Activated naive CD8-positive, alpha-beta T cell treated with anti-CD3 and anti-CD28 coated beads, Interleukin-2, amount 50 U/mL, for 24 hours (primary cell): Measurements from ENCODE around the gene PCNT.

Source experiments
- ATAC-seq: fragments of 150-1000 bp; cut with Tn5 transposase; one replicate; pipeline ENCODE4 v1.10.0; 2021
- DNase-seq: peaks from one replicate; pipeline ENCODE4 v3.0.0; 2021
- H3K27ac Mint-ChIP-seq: one replicate; pipeline ENCODE4 v1.8.0; 2021; ENCODE audit warnings: mild to moderate bottlenecking, mixed read lengths
- H3K27me3 Mint-ChIP-seq: one replicate; pipeline ENCODE4 v1.8.0; 2021; ENCODE audit warnings: mixed read lengths
- H3K36me3 Mint-ChIP-seq: one replicate; pipeline ENCODE4 v1.8.0; 2021; ENCODE audit warnings: low read depth, mixed read lengths
- H3K4me1 Mint-ChIP-seq: one replicate; pipeline ENCODE4 v1.8.0; 2021; ENCODE audit warnings: mixed read lengths
- H3K4me3 Mint-ChIP-seq: one replicate; pipeline ENCODE4 v1.8.0; 2021; ENCODE audit warnings: mild to moderate bottlenecking, moderate library complexity, mixed read lengths
- H3K9me3 Mint-ChIP-seq: one replicate; pipeline ENCODE4 v1.8.0; 2021; ENCODE audit warnings: mixed read lengths

Gene PCNT

GRCh38 chr21:46323710-46324389 is at the start of gene PCNT, which contains the start of gene C21orf58:
PCNT (plus strand) TSS chr21:46324156; CDS start chr21:46324229, 73 bp downstream.
C21orf58 (minus strand) TSS chr21:46323870; CDS start chr21:46322738, 1,132 bp downstream.
- H3K4me1 Mint-ChIP-seq: peaks cover 39% of the 10 kb centered on the region
- no peaks in the 10 kb centered on the region for H3K9me3 Mint-ChIP-seq
- H3K4me3 Mint-ChIP-seq: peak within 1 kb of the TSS; percentile 93
- H3K27ac Mint-ChIP-seq: peak within 1 kb of the TSS; percentile 96
- H3K27me3 Mint-ChIP-seq: no peaks in the 10 kb centered on the region
- DNase-seq (peak; percentile 97), ATAC-seq (peak; percentile 87)
- peaks cover 40% of the 10 kb centered on the region for H3K36me3 Mint-ChIP-seq

GRCh38 chr21:46274797-46275390 is 49.1 kb upstream of the PCNT start:
- Mint-ChIP-seq H3K36me3 (peaks cover 59% of the 10 kb centered on the region), H3K4me3 (no peak overlapping the region), H3K27me3 (no peaks in the 10 kb centered on the region), H3K9me3 (no peaks in the 10 kb centered on the region), H3K27ac (no peak overlapping the region), H3K4me1 (no peaks in the 10 kb centered on the region)
- ATAC-seq (no peak), DNase-seq (no peak)

- no peak for ATAC-seq
- Mint-ChIP-seq H3K36me3 (peaks cover 31% of the 10 kb centered on the region), H3K4me3 (peak overlapping the region; percentile 96), H3K9me3 (no peaks in the 10 kb centered on the region), H3K4me1 (peaks cover 49% of the 10 kb centered on the region), H3K27me3 (no peaks in the 10 kb centered on the region), H3K27ac (peak overlapping the region; percentile 2)
- no peak for DNase-seq
These were observed 39.8 kb upstream of the PCNT start for GRCh38 chr21:46284077-46284644.

DNA sequence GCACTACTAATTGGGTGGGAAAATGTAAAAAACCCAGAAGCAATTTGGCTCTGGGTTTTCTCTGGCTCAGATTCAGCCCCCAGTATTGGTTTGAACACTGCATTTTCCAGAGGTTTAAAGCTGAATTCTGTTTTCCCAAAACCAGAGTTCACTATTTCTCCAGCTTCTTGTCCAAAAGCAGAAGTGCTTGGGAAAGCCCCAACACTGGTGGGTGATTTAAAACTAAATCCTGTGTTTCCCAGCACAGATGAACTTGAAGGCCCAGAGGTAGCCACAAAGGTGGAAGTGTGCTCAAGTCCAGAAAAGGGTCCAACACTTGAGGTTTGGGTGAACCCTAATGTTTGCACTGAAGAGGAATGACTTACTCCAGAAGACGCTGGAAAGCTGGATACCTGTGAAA is 39.2 kb upstream of the PCNT start:
- ATAC-seq (no peak), DNase-seq (no peak)
- Mint-ChIP-seq H3K4me3 (peak overlapping the region; percentile 96), H3K9me3 (no peaks in the 10 kb centered on the region), H3K27me3 (no peaks in the 10 kb centered on the region), H3K27ac (peak overlapping the region; percentile 87), H3K4me1 (peaks cover 50% of the 10 kb centered on the region), H3K36me3 (peaks cover 30% of the 10 kb centered on the region)

DNA sequence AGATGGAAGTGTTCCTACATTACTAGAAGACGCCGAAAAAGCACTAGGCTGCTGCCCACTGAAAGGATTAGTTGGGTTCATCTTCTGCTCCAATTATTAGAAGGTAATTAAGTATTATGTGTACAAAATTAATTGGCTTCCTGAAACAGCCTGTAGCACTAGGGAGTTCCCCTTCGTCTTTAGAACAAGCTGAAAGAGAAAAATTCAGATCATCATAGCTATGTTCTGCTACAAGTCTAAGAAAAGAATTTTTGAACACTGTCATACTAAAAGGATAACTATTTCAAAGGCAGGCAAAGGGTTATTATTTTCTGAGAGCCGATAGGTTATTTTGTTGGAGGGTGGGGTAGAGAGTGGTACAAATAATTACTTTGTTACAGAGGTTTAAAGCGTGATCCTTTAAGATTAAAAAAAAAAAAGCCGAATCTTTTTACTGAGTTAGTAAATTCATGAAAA is 38.7 kb upstream of the PCNT start, which contains the start of gene MCM3AP:
Gene MCM3AP, minus strand, starts transcription at position 406 of the 456 bp plus-strand sequence. Its CDS starts 325 bp downstream, at position 81.
- H3K4me3 Mint-ChIP-seq: peak within 1 kb of the TSS; percentile 96
- H3K27me3 Mint-ChIP-seq: no peaks in the 10 kb centered on the region
- H3K27ac Mint-ChIP-seq: peak within 1 kb of the TSS; percentile 94
- DNase-seq (no peak), ATAC-seq (no peak)
- H3K36me3 Mint-ChIP-seq: peaks cover 27% of the 10 kb centered on the region
- peaks cover 48% of the 10 kb centered on the region for H3K4me1 Mint-ChIP-seq
- H3K9me3 Mint-ChIP-seq: no peaks in the 10 kb centered on the region

DNA sequence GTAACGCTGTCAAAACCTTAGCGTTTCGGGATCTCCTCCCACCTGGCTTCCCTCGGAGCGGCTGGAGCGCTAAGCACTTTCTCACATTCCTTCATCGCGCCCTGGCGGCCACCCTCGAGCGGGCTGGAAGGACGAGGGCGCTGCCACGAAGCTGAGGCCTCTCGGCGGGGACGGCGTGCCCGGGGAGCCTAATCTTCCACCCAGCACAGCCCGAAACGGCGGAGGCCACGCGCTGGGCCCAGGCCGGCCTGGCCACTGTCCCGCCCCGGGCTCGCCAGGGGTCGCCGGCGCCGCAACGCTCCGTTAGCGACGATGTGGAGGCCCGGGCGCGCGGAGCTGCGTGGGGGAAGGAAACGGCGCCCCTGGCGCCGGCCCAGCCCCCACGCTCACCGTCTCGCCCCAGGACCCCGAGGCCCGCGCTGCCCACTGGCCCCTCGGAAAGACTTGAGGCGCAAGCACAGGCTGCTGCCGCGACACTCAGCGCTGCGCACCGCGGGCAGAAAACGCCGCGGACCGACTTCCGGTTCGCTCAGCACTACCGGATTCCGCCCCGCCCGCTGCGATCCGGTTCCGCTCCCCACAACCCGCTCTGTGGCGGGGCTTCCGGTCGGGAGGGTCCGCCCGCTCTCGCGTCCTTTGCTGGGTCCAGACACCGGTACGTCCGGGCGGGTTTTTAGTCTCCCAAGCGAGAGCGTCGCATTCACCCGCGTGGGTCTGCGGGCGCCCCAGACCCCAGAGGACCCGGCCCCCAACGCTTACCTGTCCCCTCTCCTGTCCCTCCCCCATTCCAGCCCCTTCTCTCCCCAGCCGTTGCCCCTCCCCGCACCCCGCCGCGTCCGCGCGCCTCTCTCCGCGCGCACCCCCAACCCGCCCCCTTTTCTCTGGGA is 38.0 kb upstream of the PCNT start, which contains the start of gene YBEY:
Gene YBEY, plus strand, starts transcription at position 582 of the 887 bp plus-strand sequence. CDS start 572 bp downstream, outside the sequence.
- ATAC-seq (peak; percentile 95), DNase-seq (peak; percentile 91)
- Mint-ChIP-seq H3K36me3 (peaks cover 26% of the 10 kb centered on the region), H3K9me3 (no peaks in the 10 kb centered on the region), H3K27me3 (no peaks in the 10 kb centered on the region), H3K4me3 (peak within 1 kb of the TSS; percentile 96), H3K27ac (peak within 1 kb of the TSS; percentile 94), H3K4me1 (peaks cover 51% of the 10 kb centered on the region)

DNA sequence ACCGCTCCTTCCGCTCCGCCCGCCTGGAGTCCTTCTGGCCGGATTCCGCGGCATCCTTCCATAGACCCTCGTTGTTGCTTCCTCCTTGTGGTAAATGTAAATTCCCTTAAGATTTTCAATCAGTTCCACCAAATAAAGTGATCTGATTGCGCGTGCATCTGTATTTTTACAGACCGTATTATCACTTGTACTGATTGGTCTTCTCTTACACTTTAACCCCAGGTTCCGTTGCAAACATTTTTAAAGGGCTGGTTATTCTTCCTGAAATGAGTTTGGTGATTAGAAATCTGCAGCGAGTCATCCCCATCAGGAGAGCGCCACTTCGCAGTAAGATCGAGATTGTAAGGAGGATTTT is 37.3 kb upstream of the PCNT start:
- Mint-ChIP-seq H3K27ac (peak overlapping the region; percentile 94), H3K9me3 (no peaks in the 10 kb centered on the region), H3K4me3 (peak overlapping the region; percentile 96), H3K36me3 (peaks cover 26% of the 10 kb centered on the region), H3K4me1 (peaks cover 47% of the 10 kb centered on the region), H3K27me3 (no peaks in the 10 kb centered on the region)
- DNase-seq (no peak), ATAC-seq (no peak)

GRCh38 chr21:46287541-46287940 is 36.4 kb upstream of the PCNT start:
- Mint-ChIP-seq H3K27me3 (no peaks in the 10 kb centered on the region), H3K9me3 (no peaks in the 10 kb centered on the region), H3K36me3 (peaks cover 29% of the 10 kb centered on the region), H3K4me1 (peaks cover 42% of the 10 kb centered on the region), H3K4me3 (no peak overlapping the region), H3K27ac (no peak overlapping the region)
- DNase-seq (no peak), ATAC-seq (no peak)

- Mint-ChIP-seq H3K9me3 (no peaks in the 10 kb centered on the region), H3K27ac (no peak overlapping the region), H3K27me3 (no peaks in the 10 kb centered on the region), H3K4me1 (peaks cover 25% of the 10 kb centered on the region), H3K4me3 (no peak overlapping the region), H3K36me3 (peaks cover 16% of the 10 kb centered on the region)
- no peak for DNase-seq
- no peak for ATAC-seq
These were observed 34.2 kb upstream of the PCNT start for GRCh38 chr21:46289655-46290179.

- ATAC-seq: no peak
- H3K36me3 Mint-ChIP-seq: peaks cover 11% of the 10 kb centered on the region
These were observed 32.4 kb upstream of the PCNT start for GRCh38 chr21:46291561-46291960.

GRCh38 chr21:46294647-46295176 is 29.2 kb upstream of the PCNT start:
- DNase-seq (no peak), ATAC-seq (no peak)
- peaks cover 27% of the 10 kb centered on the region for H3K4me1 Mint-ChIP-seq
- H3K9me3 Mint-ChIP-seq: no peaks in the 10 kb centered on the region
- H3K36me3 Mint-ChIP-seq: peaks cover 21% of the 10 kb centered on the region
- H3K27ac Mint-ChIP-seq: no peak overlapping the region
- H3K4me3 Mint-ChIP-seq: no peak overlapping the region
- H3K27me3 Mint-ChIP-seq: peaks cover 4% of the 10 kb centered on the region

More at GRCh38 chr21:46291561-46291960, 32.4 kb upstream of the PCNT start:
- Mint-ChIP-seq H3K27ac (no peak overlapping the region), H3K9me3 (no peaks in the 10 kb centered on the region), H3K27me3 (no peaks in the 10 kb centered on the region), H3K4me1 (peaks cover 30% of the 10 kb centered on the region), H3K4me3 (no peak overlapping the region)
- no peak for DNase-seq

DNA sequence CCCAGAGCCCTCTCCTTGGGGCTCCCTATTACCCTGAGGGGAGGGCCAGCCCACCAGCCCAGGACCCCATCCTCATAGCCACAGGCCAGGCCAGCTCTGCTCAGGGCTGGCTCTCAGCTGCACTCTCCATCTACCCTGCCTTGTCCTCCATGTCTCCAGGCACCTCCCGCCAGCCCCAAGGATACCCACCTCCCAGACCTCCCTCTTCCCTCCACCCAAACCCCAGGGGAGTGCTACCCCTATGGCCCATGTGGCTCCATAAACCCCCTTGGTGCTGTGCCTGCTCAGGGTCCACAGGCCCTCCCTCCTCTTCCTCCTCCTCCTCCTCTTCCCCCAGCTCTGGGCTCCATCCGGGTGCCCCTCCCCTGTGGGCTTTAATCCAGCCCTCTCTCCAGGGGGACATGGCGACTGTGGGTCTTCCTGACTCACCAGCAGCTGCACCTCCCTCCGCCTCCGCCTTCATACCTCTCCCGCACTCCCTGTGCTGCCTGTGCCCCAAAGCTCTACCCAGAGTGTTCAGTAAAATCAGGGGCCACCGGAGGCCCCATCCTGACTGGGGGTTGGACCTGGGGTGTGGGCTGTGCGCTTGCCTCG is 28.7 kb upstream of the PCNT start:
- H3K4me1 Mint-ChIP-seq: peaks cover 27% of the 10 kb centered on the region
- ATAC-seq (peak; percentile 33), DNase-seq (no peak)
- peaks cover 22% of the 10 kb centered on the region for H3K36me3 Mint-ChIP-seq
- no peak overlapping the region for H3K4me3 Mint-ChIP-seq
- peaks cover 4% of the 10 kb centered on the region for H3K27me3 Mint-ChIP-seq
- no peaks in the 10 kb centered on the region for H3K9me3 Mint-ChIP-seq
- no peak overlapping the region for H3K27ac Mint-ChIP-seq

- ATAC-seq: peak; percentile 78
- Mint-ChIP-seq H3K27me3 (peaks cover 4% of the 10 kb centered on the region), H3K27ac (peak overlapping the region; percentile 81), H3K36me3 (peaks cover 21% of the 10 kb centered on the region), H3K4me1 (peaks cover 23% of the 10 kb centered on the region), H3K4me3 (peak overlapping the region; percentile 64), H3K9me3 (no peaks in the 10 kb centered on the region)
- peak; percentile 71 for DNase-seq
These were observed 27.8 kb upstream of the PCNT start for GRCh38 chr21:46295996-46296752.
